Measurements from ENCODE around the gene MTSS2.
"Not testable (repeated sequence)": the region's sequence is repeated elsewhere in the genome, so short reads cannot be mapped to it uniquely, and the experiment has no call there.

MTSS2 gene

DNA sequence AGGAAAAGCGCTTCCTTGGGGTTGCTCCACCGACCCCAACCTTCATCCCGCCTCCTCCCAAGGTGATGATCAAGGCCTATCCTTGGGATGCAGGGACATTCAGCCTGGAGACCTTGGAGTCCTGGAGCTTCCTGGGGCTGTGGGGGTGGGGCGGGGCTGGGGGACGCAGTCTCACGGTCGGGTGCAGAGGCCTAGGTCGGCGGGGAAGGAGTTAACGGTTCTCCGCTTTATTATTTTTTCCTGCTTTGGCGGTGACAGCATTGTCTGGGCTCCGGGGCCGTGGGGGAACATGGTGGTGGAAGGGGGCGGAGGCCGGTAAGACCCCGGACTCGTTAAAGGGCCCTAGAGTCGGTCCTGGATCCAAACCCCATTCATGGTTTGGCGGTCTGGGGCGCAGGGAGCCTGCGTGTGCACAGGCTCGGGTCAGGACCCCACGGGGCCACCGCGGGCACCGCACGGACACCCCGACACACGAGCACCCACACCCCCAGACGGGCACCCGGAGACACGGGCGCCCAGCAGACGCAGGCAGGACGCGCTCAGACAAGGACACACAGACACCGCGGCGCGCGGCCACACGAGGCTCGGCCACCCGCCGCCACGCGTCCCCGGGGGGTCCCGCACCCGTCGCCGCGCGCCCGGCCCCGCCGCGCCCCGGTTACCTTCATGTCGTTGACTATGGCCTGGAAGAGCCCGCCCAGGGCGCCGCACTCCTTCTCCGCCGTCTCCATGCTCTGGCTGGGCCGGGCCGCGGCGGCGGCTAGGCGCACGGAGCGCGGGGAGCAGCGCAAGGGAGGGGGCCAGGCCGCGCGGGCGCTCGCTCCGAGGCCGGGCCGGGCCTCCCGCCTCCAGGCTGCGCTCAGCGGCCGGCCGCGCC, 554 bp downstream of the MTSS2 start:
- DNase-seq, result no peak

DNA sequence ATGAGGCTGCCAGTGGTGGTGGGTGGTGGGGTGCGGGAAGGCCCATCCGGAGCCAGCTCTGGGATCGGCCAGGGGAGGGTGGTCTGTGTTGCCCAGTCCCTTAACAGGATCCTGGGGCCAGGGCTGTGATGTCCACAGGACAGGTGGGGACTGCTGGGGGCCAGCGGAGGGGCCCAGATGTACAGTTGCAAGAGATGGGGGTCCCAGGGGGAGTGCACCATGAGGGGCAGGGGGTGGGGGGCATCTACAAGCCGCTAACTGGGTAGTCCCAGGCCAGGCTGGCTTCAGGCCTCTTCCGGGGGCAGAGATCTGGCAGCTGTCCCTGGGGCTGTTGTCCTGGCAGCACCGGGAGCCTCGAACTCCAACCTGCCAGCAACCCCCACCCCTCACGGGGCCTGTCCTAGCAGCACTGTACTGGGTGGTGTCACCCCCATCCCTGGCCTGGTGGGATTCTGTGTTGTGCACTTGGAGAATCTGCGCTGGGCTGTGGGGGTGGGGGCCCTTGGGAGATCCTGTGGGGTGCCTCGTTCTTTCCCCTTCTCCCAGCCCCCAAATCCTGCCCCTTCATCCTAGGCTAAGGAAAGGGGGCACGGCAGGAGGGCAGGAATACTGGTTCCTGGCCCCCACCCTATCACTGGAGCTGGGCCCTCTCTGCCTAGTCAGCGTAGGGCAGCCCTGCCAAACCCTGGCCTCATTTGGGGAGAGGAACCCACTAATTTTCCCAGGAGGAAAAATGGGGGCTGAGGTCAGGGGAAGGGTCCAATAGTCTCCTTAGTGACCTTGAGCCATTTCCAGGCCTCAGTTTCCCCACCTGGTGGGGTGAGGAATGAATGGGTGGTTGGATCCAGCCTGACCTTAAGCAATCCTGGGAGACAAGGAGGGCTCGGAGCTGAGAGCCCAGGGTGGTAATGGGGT, 1.4 kb downstream of the MTSS2 start:
- no peak for DNase-seq

GRCh38 chr16:70683146-70683944, 2.5 kb downstream of the MTSS2 start:
- DNase-seq, result no peak

GRCh38 chr16:70682239-70683145, 3.4 kb downstream of the MTSS2 start:
- DNase-seq, result no peak

DNA sequence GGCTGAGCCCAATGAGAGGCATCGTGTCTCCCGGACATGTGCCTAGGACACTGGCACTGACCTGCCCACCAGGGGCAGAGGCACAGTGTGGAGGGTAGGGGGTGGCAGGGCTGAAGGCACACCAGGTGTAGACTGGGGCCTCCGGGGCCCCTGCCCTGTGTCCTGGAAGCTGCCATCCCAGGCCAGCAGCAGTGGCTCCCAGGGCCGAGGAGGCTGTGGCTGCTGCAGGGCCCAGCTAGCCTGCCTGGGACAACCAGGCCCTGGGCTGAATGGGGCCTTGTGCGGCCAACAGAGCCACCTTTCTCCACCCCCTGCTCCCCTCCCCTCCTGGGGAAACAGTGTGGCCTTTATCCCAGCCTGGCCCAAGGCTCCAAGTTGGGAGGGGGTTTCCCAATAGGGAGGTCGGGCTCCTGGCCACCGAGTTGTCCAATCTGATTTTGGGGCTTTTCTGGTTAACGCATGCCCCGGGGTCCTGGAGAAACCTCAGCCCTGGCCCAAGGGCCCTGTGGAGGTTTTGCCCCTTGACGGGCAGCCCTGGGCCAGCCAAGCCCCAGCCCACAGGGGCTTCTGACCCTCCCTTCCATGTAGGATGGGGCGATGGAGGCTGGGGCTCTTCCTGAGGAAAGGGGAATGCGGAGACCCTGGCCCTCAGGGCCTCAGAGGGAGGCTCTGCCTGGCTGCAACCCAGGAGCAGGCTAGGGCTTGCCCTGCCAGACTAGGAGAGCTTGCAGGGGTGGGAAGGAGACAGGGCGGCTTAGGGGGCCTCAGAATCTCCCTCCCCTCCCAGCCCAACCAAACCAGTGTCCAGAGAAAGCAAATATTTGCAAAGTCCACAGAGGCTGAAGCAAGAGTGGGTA, 4.2 kb downstream of the MTSS2 start:
- DNase-seq, result no peak

- no peak for DNase-seq
Observed at GRCh38 chr16:70680495-70681381, 5.1 kb downstream of the MTSS2 start.

- DNase-seq, result no peak
Observed at GRCh38 chr16:70679671-70680494, 6.0 kb downstream of the MTSS2 start.

DNA sequence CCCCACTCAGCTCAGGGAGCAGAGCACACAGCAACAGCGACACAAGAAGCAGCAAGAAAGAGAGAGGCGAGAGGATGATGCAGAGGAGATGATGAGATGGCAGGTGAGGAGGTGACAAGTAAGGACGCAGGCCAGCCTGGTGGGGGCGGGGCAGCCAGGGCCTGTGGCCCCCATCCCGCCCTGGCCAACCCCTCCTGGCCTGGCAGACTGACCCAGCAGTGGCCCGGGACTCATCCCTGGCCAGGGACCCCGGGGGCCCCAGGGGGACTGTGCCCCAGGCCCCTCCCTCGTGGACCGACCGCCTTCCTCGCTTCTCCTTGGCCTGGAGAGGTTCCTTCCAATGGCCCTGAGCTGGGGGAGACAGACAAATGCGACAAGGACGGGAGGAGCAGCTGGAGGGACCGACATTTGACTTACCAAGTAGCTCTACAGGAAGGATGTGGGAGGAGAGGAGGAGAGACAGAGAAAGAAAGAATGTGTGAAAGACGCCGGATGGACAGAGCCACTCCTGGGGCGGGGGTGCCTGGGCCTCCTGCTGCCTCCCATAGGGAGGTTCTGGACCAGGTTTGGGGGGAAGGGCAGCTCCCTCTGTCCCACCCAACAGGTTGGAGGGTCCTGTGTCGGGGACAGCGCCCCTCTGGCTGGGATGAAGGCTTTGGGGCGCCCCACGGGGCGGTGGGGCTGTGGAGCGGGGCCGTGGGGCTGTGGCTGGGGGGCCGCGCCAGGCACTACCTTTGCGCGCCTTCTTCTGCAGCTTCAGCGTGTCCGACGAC, 6.8 kb downstream of the MTSS2 start:
- DNase-seq, result no peak

- DNase-seq, result no peak
Observed at GRCh38 chr16:70678121-70678897, 7.5 kb downstream of the MTSS2 start.

DNA sequence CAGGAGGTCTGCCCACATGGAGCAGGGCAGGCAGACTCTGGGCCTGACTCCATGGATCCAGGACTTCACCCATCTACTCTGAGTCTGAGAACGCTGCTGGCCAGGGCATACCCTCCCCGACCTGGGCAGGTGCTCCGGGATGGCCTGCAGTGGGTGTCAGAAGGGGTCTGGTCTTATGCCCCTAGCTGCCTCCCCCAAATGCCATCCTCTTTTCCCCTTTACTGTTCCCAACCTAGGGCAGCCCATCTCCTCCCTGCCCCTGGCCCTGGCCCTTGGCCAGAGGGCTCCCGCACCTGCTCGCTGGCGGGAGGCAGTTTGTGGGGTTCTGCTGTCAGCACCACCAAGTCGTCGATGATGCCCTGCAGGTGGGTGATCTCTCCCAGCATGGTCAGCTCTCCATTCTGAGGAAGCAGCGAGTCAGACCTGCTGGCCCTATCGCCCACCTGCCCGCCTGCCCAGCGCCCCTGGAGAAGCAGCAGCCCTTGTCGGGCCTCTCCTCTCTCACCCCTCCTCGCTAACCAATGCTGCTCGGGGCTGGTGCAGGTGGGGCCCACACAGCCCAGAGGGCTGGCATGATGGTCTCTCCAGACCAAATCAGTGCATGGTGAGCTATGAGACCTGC, 8.2 kb downstream of the MTSS2 start:
- no peak for DNase-seq

GRCh38 chr16:70676675-70677498, 9.0 kb downstream of the MTSS2 start:
- no peak for DNase-seq

DNA sequence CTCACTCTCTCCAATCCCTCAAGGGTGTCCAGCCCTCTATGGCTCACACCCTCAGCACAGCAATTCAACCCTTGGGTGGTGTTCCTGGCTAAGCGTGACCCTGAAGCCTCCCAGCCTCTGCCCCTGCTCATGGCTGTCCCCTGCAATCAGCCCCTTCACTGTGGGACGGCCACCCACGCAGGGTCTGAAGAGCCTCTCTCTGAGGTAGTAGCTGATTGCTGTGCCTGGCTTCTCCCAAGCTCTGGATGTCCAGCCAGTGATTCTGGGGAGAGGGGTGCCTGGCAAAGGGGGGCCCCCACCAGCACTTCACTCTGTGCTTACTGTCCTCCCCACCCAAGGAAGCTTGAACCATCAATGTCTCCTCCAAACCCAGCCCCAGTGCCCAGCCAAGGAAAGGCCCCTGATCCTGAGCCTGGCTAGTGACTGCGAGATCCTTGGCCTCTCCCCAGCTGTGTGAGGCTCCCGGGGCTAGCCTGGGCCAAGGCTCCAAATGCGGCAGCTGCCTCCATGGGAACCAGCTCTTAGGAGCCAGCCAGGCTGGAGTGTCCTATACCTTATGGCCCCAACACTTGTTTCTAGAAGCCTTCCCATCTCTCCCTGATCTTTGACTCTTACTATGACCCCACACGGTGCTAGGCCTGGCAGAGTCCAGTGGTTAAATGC, 9.9 kb downstream of the MTSS2 start:
- no peak for DNase-seq

DNA sequence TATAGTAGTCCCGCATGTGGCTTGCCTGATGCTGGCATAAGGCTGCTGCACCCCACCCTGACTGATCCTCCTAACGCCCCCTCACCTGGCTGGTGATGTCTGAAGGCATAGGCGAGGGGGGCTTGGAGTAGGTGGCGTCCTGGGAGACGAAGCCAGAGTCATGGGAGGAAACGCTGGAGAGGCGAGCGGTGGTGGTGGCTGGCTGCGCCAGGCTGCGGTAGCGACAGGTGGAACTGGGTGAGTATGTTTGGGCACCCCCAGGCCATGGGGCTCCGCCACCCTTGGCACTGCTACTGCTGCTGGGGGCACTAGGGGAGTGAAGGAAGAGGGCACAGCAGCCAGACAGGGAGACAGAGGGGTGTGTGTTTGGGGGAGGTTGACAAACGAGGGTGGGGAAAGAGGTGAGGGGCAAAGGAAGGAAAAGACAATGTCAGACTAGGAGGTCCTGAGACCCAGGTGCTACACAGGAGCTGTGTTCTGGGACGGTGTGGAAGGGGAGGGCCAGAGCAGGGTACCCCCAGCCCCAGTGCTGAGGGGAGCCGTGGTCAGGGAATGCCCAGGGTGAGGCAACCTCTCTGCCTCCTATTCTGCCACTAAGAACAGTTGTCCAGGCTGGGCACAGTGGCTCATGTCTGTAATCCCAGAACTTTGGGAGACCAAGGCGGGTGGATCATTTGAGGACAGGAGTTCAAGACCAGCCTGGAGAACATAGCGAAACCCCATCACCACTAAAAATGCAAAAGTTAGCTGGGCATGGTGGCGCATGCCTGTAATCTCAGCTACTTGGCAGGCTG, 11.4 kb downstream of the MTSS2 start:
- DNase-seq, result no peak

- not testable (repeated sequence) for DNase-seq
Observed at GRCh38 chr16:70670938-70671337, 14.9 kb downstream of the MTSS2 start.

Data from activated effector memory CD4-positive, alpha-beta T cell treated with Interleukin-2 at 50 U/mL for 16 hours (primary cell).